HepG2 (cell line): ENCODE results near the gene IFT57.

Source experiments
- PTBP1 ChIP-seq: fragments of 200-400 bp; formaldehyde crosslinking; IDR thresholded peaks from 2 replicates; pipeline ENCODE4 v1.6.1; 2018; ENCODE audit warnings: low read length, low read depth; ENCODE audit not compliant: poor library complexity, severe bottlenecking
- RFX5 ChIP-seq: IDR thresholded peaks from 2 replicates; pipeline ENCODE4 v1.6.1; 2011; ENCODE audit warnings: low read depth, low read length, improper control_type of control experiment
- SP2 ChIP-seq: sonication (generic); formaldehyde crosslinking; IDR thresholded peaks from 2 replicates; pipeline ENCODE4 v1.5.1; 2020; ENCODE audit warnings: mild to moderate bottlenecking, missing genetic modification reagents
- TCF7L2 ChIP-seq: IDR thresholded peaks from 2 replicates; pipeline ENCODE4 v1.6.1; 2011; ENCODE audit warnings: mild to moderate bottlenecking, low read depth, low read length, moderate library complexity
- ZBTB7A ChIP-seq: sonication (generic); formaldehyde crosslinking; IDR thresholded peaks from 2 replicates; pipeline ENCODE4 v1.8.0; 2022; ENCODE audit warnings: mild to moderate bottlenecking, missing genetic modification reagents
- ZNF317 ChIP-seq: sonication (generic); formaldehyde crosslinking; IDR thresholded peaks from 2 replicates; pipeline ENCODE4 v1.5.0; 2020; ENCODE audit warnings: mild to moderate bottlenecking, missing genetic modification reagents
- ZNF775 ChIP-seq: sonication (generic); formaldehyde crosslinking; IDR thresholded peaks from 2 replicates; pipeline ENCODE4 v1.4.0; 2020; ENCODE audit warnings: missing genetic modification reagents, mild to moderate bottlenecking, moderate library complexity, borderline replicate concordance
- TF ChIP-seq, protein P1 (sequence below): sonication (generic); formaldehyde crosslinking; IDR thresholded peaks from 2 replicates; pipeline ENCODE4 v1.5.0; 2020; ENCODE audit warnings: mild to moderate bottlenecking, missing genetic modification reagents, moderate library complexity

DNA sequence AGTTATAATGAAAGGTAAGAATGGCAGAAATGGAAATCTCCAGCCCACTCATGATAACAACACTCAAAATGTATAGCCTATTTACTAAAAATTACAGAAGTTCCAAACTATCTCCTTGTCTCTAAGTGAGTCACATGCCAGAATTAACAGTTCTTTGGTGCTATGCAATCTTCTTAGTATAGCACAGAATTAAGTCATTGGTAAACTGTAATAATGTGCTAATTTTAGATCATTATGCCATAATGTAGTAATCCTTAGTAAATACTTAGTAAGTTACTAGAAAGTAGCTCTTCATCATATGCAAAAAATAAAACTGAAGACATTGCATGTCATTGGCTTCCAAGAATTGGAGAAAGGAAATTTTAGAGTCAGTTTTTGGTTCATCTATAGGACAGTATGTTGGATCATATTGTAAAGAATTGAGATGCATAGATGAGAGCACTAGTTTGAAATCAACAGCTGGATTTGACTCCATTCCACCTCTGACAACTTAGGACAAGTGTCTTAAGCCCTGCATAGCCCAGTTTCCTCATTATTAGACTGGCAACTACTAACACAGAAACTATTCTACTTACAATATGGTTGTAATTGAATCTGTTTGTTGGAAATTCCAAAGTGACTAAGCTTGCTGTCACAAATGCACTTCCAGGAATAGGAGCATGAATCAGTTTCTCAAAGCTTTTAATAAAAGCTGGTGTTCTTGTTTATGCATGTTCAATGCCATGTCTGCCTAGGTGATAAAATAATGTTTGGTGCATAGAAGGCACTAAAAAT lies 91.3 kb downstream of the IFT57 start:
- no peak for TF ChIP-seq ZNF775 (CRISPR knock-in tag)
- no peak for TF ChIP-seq ZNF317 (CRISPR knock-in tag)
- TF ChIP-seq, protein P1, sequence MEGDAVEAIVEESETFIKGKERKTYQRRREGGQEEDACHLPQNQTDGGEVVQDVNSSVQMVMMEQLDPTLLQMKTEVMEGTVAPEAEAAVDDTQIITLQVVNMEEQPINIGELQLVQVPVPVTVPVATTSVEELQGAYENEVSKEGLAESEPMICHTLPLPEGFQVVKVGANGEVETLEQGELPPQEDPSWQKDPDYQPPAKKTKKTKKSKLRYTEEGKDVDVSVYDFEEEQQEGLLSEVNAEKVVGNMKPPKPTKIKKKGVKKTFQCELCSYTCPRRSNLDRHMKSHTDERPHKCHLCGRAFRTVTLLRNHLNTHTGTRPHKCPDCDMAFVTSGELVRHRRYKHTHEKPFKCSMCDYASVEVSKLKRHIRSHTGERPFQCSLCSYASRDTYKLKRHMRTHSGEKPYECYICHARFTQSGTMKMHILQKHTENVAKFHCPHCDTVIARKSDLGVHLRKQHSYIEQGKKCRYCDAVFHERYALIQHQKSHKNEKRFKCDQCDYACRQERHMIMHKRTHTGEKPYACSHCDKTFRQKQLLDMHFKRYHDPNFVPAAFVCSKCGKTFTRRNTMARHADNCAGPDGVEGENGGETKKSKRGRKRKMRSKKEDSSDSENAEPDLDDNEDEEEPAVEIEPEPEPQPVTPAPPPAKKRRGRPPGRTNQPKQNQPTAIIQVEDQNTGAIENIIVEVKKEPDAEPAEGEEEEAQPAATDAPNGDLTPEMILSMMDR = no peak
- no peak for TF ChIP-seq PTBP1
- TF ChIP-seq TCF7L2 = no peak
- no peak for TF ChIP-seq SP2 (CRISPR knock-in tag)
- TF ChIP-seq ZBTB7A = no peak
- TF ChIP-seq RFX5 = no peak
